HG03103 (cell line): ENCODE data around the gene PSTK.

Experiments
- ATAC-seq: cut with Tn5 transposase; IDR thresholded peaks from one replicate; pipeline ENCODE4 v1.9.1; 2021; ENCODE audit warnings: low read depth; ENCODE audit not compliant: unreplicated experiment

PSTK gene

GRCh38 chr10:122992031-122992585 lies 11.9 kb downstream of the PSTK start:
- ATAC-seq = no peak

GRCh38 chr10:122993797-122994336 lies 13.7 kb downstream of the PSTK start:
- no peak for ATAC-seq

GRCh38 chr10:122995936-122996335 lies 15.7 kb downstream of the PSTK start:
- ATAC-seq = no peak

GRCh38 chr10:122997864-122998263 lies 17.7 kb downstream of the PSTK start:
- ATAC-seq = no peak

- ATAC-seq = no peak
Measured at GRCh38 chr10:122998360-122998917, 18.2 kb downstream of the PSTK start.

- no peak for ATAC-seq
Measured at GRCh38 chr10:122998934-122999333, 18.7 kb downstream of the PSTK start.

GRCh38 chr10:122999347-122999746 lies 19.1 kb downstream of the PSTK start:
- ATAC-seq = no peak

- no peak for ATAC-seq
Measured at GRCh38 chr10:123000155-123000554, 20.0 kb downstream of the PSTK start.

GRCh38 chr10:123001370-123001769 lies 21.2 kb downstream of the PSTK start:
- no peak for ATAC-seq

GRCh38 chr10:123004298-123004697 lies 24.1 kb downstream of the PSTK start:
- ATAC-seq = no peak

GRCh38 chr10:123007558-123008354 lies 27.6 kb downstream of the PSTK start:
- ATAC-seq = peak; percentile 38

- peak; percentile 73 for ATAC-seq
Measured at GRCh38 chr10:123008355-123009104, 28.3 kb downstream of the PSTK start, which contains the start of the genes ACADSB and IKZF5. Gene ACADSB (plus strand): TSS chr10:123009006. CDS start chr10:123009030, 24 bp downstream. Gene IKZF5 (minus strand): TSS chr10:123008795. CDS start chr10:122998625, 10,170 bp downstream.

- peak; percentile 25 for ATAC-seq
Measured at GRCh38 chr10:123009105-123009820, 29.1 kb downstream of the PSTK start.

GRCh38 chr10:123011987-123012386 lies 31.8 kb downstream of the PSTK start:
- ATAC-seq = no peak

- no peak for ATAC-seq
Measured at GRCh38 chr10:123013456-123014419, 33.5 kb downstream of the PSTK start.

GRCh38 chr10:123014772-123015171 lies 34.6 kb downstream of the PSTK start:
- no peak for ATAC-seq

GRCh38 chr10:123016228-123016627 lies 36.0 kb downstream of the PSTK start:
- ATAC-seq = no peak

- ATAC-seq = no peak
Measured at GRCh38 chr10:123017421-123018165, 37.4 kb downstream of the PSTK start.
